Measurements from ENCODE around the gene NR2F6.

GRCh38 chr19:17183858-17184321 lies 61.8 kb downstream of the NR2F6 start:
- TF ChIP-seq CTCF (conservative IDR thresholded peaks at IDR 0.05; ENCODE audit: low read depth in 2 of 2) (no peak), POLR2AphosphoS5 (IDR thresholded peaks at IDR 0.05; ENCODE audit: low read depth) (no peak), EZH2 (IDR thresholded peaks at IDR 0.05; ENCODE audit: low read depth, unreplicated experiment) (no peak), EZH2phosphoT487 (IDR thresholded peaks at IDR 0.05; ENCODE audit: unreplicated experiment) (no peak), CREB1 (CRISPR knock-in tag; IDR thresholded peaks at IDR 0.05; ENCODE audit: low read depth) (no peak), STAT1 (IDR thresholded peaks at IDR 0.05; ENCODE audit: unreplicated experiment) (no peak), JUNB (IDR thresholded peaks at IDR 0.05; ENCODE audit: unreplicated experiment) (no peak), REST (IDR thresholded peaks at IDR 0.05; ENCODE audit: unreplicated experiment) (no peak), ZNF331 (CRISPR knock-in tag; IDR thresholded peaks at IDR 0.05; ENCODE audit: low read depth) (no peak)

Measured in GM23338 (cell line).